Left colon (tissue), 2 donors: ENCODE results near the gene PRSS16. TPM values are rescaled to one million over a fixed set of nuclear protein-coding genes. Genes with fewer than 3 reads are reported as not detected.
"Not testable (repeated sequence)": the region's sequence is repeated elsewhere in the genome, so short reads cannot be mapped to it uniquely, and the experiment has no call there.

Source experiments
- ATAC-seq: fragments of 200-7000 bp; cut with Tn5 transposase; one replicate; pipeline ENCODE4 v1.9.1; 2020; ENCODE audit warnings: mild to moderate bottlenecking, moderate library complexity
- DNase-seq, 2 donors: peaks; one replicate each; pipeline ENCODE4 v3.0.0-alpha.2; 2020
- intact Hi-C, 2 donors: fragments of 100-400 bp; cut with DNase I in 1 of 2; cut with micrococcal nuclease in 1 of 2; formaldehyde crosslinking; loops; one replicate each; pipeline versions ENCODE4 v1.11.2 to v1.14.0; 2022; cut with DNase I, micrococcal nuclease
- total RNA-seq, 2 donors: library from RNA; stranded (reverse); fragmentation: NEBNext Ultra II Directional; extraction: Animal tissue kit (Norgen Biotek cat#: 25700); gene quantifications; one replicate each; pipeline ENCODE4 v1.2.1, GENCODE V29; 2021
- donor health status: DM: no; HTN: no; CAD: no.
- donor health status: DM: yes; HTN: yes; CAD: no.

PRSS16 gene
- total RNA-seq, 2 donors from 2014 or later = 23.2 to 32.9 TPM

DNA sequence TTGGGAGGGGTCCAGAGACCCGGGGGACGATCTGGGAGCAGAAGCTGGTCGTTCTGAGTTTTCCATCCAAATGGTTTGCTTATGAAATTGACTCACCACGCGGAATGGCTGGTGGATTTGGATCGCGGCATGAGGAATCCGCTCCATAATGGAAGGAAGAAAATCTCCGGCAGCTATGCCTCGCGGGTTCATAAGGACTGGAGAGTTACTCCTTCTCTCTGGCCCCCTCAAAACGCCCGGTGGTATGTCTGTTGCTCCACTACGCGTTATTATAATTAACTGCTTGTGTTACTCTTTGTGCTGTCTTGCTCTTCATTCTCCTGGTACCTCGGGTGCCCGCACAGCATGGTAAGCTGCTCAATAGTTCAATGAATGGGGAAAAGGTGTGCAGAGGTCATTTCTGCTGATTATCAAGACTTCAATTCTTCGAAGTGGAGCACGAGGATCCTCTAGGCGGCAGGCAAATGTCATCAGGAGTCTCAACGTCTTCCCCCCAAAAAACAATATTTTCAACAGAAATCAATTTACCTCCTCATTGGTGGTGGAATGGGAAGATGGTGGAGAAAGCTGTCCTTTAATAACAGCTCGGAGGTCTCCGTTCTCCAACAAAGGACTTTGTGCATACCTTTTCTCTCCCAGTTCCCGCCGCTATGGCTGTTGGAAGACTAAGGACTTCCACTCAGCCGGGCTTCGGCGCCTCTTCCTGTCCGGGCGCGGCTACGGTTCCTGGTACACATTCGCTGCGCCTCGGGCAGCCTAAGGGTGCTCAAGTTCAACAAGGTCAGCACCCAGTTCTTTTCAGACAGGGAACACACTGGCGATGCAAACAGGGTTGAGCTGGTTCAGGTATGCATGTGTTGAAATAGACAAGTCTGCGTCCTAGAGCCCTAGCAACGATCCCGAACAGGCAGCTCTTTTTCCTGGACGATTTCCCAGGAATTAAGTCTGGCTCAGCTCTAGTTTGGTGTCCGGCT is 9.2 kb upstream of the PRSS16 start:
- peak; percentile 14 for ATAC-seq
- intact Hi-C loops = no loop called here
- no peak for DNase-seq

DNA sequence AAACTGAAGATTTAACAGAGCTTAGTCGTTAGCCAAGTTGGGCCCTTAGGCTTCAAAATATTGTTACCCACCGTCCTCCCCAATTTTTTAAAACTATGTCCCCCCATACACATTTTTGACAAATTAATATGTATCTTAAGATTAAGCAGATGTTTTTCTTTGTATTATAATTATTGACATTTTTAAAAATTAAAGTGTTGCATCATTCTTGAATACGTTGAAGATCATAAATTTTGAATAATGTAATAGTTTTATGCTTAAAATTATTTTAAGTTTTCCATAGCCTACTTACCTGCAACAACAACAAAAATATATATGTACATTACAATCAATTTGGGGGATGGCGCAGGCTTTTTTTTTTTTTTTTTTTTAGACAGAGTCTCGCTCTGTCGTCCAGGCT is 8.2 kb upstream of the PRSS16 start:
- intact Hi-C loops = no loop called here

DNA sequence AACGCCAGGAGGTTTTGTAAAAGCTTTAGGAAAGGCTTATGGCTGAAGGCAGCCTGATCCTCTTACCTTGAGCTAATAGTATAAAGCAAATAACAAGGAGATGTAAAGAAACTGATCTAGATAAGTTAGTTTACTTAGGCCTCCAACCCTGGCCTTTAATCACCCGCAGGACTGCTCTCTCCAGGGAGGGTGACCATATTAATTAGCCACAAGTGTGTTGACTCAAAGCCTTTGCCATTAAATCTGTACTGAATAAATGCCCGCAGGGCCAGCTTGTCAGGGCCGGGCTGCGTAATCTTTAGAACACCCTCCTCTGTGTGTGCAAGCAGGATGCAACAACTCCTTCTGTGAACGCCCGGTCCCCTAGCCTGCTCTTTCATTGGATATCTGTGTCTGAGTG is 6.1 kb upstream of the PRSS16 start:
- DNase-seq = no peak
- intact Hi-C loops = no loop called here
- ATAC-seq = no peak

More for the DNA sequence above, 8.2 kb upstream of the PRSS16 start:
- DNase-seq (no peak), ATAC-seq (no peak)

DNA sequence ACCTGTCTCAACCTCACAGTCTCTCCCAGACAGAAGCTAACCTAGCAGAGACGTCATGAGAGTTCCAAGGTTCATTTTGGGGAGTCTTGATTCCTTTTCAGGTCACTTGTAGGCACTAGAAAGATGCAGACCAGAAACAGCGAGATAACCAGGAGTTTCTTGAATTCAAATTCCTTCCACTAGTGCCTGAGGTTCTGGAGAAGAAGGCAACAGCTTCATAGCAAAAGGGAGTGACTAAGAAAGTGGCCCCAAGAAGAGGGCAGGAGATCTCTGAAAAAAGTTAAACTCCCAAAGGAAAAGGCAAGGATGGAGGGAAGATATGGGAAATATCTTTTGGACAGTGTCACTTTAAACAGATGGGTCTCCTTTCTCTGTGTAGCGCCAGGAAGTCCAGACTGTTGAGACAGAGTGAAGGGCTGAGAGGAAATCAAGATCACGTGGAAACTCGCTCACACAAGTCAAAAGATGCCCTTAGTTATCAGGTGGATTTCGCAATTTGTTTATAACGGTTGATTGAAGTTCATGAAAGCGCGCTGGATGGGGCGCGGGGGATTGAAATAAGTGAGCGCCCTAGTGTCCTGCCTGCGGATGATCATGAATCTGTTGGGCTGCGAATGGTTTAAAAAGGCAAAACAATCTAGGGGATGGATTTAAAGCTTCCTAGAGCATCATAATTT is 4.8 kb upstream of the PRSS16 start:
- ATAC-seq = no peak
- no peak for DNase-seq
- intact Hi-C loops = no loop called here

DNA sequence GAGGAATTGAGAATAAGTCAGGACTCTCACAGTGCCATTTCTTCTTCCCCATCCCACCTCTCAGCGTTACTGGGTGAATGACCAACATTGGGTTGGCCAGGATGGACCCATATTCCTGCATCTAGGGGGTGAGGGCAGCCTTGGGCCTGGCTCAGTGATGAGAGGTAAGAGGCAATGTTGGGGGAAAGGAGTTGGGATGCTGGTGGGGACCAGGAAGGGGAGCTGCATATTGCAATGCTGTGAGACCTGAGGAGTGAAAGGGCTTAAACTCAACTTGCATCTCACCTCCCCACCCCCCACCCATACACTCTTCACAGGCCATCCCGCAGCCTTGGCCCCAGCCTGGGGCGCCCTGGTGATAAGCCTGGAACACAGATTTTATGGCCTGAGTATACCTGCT is 1.3 kb downstream of the PRSS16 start:
- intact Hi-C loops = no loop called here
- no peak for DNase-seq
- no peak for ATAC-seq

DNA sequence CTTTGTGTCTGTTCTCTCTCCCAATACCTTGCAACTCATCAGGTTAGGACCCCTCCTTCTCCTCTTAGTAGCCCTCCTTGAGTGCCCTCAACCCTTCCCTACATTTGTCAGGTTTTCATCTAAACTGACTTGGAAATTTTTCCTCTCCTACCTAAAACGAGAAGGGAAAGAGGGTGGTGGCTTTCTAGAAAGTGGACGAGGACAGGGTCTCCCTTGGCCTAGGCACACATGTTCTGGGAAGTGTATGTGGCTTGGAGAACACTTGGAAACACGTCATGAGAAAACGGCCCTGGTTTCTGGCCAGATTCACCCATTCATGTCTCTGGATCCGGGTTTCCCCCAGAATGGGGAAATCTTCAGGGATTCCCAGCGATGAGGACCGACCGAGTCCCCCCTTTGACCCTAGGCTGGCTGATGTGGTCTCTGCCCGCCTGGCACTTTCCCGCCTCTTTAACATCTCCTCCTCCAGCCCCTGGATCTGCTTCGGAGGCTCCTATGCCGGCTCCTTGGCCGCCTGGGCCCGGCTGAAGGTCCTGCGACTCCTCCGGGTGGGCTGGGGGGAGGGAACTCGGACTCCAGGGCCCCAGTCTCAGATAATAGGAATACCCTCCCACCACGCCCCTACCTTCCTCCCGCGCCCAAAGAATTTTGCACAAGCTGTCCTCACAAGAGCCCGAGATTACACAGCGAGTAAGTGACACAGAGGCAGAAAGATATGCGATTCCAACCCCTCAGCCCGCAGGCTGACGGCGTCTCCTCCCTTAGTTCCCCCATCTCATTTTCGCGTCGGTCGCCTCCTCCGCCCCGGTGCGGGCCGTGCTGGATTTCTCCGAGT is 3.0 kb downstream of the PRSS16 start:
- DNase-seq (no peak), ATAC-seq (no peak)

DNA sequence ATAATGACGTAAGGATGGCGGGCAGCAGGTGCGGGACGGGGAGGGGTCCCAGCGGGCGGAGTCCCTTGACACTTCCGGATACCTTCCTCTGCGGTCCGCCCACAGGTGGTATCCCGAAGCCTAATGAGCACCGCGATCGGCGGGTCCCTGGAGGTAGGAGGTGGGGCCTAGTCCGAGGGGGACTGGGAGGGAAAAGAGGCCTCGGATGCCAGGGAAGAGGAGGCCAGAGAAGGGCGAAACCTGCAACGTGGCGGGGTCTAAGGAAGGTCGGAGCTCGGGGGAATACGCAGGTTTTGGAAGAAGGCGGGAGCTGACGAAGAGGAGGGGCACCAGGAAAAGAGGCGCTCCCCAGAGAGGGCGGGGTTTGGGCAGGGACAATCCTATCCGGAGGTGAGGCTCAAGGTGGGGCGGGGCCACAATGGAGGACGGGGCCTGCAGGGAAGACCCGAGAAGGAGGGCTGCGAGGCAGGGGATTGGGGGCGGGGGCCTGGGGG is 3.7 kb downstream of the PRSS16 start:
- ATAC-seq (peak; percentile 91), DNase-seq (peak; percentile 96 to 97)
- intact Hi-C loops = no loop called here

More for the DNA sequence above, 3.0 kb downstream of the PRSS16 start:
- intact Hi-C loops = no loop called here

DNA sequence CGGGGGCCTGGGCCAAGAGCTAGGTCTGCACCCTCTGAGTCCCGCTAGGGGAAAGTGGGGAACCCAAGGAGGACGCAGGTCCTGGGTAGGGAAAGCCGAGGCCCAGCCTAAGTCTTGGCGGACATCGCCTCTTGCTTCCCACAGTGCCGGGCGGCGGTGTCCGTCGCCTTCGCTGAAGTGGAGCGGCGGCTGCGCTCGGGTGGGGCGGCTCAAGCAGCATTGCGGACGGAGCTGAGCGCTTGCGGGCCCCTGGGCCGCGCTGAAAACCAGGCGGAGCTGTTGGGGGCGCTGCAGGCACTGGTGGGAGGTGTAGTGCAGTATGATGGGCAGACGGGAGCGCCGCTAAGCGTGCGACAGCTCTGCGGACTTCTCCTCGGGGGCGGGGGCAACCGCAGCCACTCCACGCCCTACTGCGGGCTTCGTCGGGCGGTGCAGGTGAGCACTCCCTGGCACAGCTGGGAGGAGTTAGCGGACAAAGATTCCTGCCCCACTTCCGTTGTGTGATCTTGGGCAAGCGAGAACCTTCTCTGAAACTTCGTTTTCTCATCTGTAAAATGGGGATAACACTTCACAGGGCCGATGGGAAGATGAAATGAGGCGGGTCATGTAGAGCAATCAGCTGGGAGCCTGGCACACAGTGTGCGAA is 4.2 kb downstream of the PRSS16 start:
- intact Hi-C loops = no loop called here
- ATAC-seq (peak; percentile 92), DNase-seq (peak; percentile 91 to 93)

DNA sequence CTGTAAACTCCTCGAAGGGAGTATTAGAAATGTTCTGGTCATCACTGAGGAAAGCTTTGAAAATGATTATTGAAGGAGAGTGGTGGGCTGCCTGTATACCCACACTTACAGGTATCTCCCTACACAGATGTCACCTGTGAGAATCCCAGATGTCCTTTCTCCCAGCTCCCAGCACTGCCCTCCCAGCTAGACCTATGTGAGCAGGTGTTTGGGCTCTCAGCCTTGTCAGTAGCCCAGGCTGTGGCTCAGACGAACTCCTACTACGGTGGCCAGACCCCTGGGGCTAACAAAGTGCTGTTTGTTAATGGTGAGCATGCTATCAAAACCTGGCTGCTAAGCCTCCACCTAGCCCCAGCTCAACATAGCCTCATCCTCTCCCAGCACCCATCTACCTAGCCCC is 7.1 kb downstream of the PRSS16 start:
- ATAC-seq = no peak
- intact Hi-C loops = no loop called here
- DNase-seq = no peak

DNA sequence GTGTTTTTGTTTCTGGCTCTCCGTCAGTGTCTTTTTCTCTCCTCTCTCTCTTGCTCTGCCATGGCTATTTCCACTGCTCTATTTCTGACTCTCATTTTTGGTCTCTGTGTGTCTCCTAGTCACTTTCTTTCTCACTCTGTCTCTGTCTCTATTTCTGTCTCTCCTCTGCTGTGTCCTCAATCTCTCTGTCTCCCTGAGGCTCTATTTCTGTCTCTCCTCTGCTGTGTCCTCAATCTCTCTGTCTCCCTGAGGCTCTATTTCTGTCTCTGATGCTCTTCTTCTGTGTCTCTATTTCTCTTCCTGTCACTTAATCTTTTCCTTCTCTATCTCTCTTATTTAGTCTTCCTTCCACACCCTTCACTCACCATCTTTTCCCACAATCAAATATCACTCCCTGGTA is 8.4 kb downstream of the PRSS16 start:
- ATAC-seq (no peak), DNase-seq (no peak)
- intact Hi-C loops = no loop called here

DNA sequence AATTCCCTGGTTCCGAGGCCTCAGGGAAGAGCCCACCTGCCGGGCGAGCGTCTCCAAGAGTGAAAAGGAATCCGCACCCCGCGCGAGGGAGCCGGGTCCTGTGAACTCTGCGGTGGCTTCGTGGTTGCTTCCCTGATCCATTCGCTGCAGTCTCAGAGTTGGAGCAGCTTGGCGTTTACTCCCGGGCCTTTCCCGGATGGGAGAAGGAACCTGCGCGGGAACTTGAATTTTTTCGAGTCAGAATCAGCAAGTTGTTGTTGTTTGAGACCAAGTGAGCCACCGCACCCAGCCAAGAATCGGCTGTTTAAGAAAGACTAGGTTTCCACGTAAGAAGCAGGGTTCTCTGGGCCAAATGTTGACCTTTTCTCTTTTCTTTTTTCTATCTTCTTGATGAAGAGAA is 12.9 kb downstream of the PRSS16 start:
- ATAC-seq (no peak), DNase-seq (no peak)
- intact Hi-C loops = no loop called here

DNA sequence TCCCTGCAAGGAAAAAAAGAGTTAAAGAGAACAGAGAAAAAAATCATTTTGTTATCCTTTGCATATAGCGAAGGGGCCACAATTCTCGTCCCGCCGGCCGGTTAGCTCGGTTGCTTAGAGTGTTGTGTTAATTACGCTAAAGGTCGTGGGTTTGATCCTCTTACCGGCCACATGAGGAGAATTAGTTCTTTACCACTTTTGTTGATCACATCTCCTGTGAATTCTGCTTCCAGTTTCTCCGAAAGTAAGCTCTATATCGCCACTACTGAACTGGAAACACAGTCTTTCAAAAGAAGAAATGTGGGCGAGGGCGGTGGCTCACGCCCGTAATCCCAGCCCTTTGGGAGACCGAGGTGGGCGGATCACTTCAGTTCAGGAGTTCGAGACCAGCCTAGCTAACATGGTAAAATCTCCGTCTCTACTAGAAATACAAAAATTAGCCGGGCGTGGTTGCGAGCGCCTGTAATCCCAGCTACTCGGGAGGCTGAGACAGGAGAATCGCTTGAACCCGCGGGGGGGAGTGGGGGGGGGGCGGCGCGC is 13.4 kb downstream of the PRSS16 start:
- DNase-seq (no peak), ATAC-seq (no peak)
- intact Hi-C loops = no loop called here

DNA sequence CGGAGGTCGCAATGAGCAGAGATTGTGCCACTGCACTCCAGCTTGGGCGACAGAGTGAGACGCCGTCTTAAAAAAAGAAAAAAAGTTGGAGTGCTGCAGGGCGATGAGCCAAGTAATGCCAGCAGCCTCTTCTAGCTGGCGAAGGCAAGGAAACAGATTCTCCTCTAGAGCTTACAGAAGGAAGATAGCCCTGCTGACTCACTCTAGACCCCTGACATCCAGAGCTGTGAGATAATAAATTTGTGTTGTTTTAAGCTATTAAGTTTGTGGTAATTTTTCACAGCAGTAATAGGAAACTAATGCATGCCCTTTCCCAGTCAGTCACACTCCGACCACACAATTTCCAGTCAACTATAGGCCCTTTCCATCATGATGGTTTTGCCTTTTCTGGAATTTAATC is 16.4 kb downstream of the PRSS16 start:
- ATAC-seq (no peak), DNase-seq (no peak)
- intact Hi-C loops = no loop called here

DNA sequence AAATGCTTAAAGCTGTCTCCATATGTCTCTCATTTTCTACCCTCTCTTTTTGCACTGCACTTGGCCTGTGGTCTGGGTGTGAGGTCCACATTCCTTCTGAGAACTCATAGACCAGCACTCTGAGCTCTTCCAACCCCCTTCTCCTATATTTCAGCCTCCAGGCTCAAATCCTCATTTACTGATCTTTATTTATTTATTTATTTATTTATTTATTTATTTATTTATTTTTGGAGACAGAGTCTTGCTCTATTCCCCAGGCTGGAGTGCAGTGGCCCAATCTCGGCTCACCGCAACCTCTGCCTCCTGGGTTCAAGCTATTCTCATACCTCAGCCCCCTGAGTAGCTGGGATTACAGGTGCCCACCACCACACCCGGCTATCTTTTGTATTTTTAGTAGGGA is 19.5 kb downstream of the PRSS16 start:
- intact Hi-C loops, ATAC-seq, DNase-seq: not testable (repeated sequence)

DNA sequence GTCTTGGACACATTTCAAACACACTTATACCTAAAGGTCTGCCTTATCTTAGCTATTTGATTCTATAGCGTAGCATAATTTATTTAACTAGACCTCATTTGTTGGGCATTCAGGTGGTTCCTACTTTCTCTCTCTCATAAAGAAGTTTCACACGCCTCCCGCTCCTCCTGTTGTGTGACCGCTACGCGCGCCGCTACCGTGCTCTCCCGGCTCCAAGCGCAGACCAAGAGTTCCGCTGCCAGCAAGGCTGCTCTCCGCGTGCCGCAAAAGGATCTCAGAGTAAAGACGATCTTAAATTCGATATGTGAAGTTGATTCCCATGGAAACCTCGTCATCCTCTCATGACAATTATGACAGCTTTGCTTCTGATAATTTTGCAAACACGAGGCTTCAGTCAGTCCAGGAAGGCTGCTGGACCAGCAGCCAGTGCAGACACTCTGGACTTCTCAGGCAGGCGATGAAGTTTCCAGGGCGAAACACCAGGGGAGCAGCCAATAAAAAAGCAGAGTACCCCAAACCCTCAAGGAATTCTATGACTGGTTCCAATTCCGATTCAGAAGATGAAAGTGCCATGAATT is 20.4 kb downstream of the PRSS16 start:
- DNase-seq (no peak), ATAC-seq (no peak)
- intact Hi-C loops = no loop called here

DNA sequence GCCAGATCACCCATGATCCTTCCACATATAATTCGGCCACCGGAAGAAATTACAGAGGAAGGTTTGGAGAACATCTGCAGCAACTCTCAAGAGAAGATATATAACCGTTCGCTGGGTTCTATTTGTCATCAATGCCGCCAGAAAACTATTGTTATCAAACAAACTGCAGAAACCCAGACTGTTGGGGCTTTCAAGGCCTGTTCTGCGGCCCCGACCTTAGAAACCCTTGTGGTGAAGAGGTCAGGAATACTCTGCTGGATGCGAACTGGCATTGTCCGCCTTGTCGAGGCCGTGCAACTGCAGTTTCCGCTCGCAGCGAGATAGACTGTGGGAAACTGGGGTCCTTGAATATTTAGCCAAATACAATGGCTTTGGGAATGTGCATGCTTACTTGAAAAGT is 21.3 kb downstream of the PRSS16 start:
- DNase-seq (no peak), ATAC-seq (no peak)
- intact Hi-C loops = no loop called here

DNA sequence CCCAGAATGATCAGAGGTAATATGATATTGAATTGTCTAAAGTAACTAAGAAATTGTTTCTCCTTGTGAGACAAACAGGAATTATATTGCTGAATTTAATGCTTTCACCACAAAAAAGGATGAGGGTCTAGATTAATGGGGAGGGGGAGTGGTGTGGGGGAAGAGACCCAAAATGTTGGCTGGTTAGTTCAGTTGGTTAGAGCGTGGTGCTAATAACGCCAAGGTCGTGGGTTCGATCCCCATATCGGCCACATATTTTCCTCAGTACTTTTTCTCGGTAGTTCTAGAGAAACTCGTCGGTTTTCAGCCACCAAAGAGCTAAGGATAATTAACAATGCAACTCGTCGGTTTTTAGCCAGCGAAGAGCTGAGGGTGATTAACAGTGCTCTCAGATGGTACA is 26.3 kb downstream of the PRSS16 start:
- no peak for DNase-seq
- intact Hi-C loops = no loop called here
- ATAC-seq = no peak
